Measurements from ENCODE around the gene GHRH.

GHRH gene

GRCh38 chr20:37237656-37238055 is 24.0 kb downstream of the GHRH start:
- no peak for DNase-seq (ENCODE audit: low read depth)

GRCh38 chr20:37236462-37236861 is 25.2 kb downstream of the GHRH start:
- DNase-seq (ENCODE audit: low read depth): no peak

GRCh38 chr20:37235065-37235464 is 26.5 kb downstream of the GHRH start:
- DNase-seq (ENCODE audit: low read depth): no peak

GRCh38 chr20:37234254-37234581 is 27.4 kb downstream of the GHRH start:
- no peak for DNase-seq (ENCODE audit: low read depth)

- DNase-seq (ENCODE audit: low read depth): no peak
These were observed 27.9 kb downstream of the GHRH start for GRCh38 chr20:37233548-37234253.

- no peak for DNase-seq (ENCODE audit: low read depth)
These were observed 29.5 kb downstream of the GHRH start for GRCh38 chr20:37231947-37232630.

- no peak for DNase-seq (ENCODE audit: low read depth)
These were observed 31.4 kb downstream of the GHRH start for GRCh38 chr20:37230200-37230599.

GRCh38 chr20:37229357-37229756 is 32.3 kb downstream of the GHRH start:
- no peak for DNase-seq (ENCODE audit: low read depth)

GRCh38 chr20:37228656-37229055 is 33.0 kb downstream of the GHRH start:
- no peak for DNase-seq (ENCODE audit: low read depth)

GRCh38 chr20:37228082-37228481 is 33.5 kb downstream of the GHRH start:
- DNase-seq (ENCODE audit: low read depth): no peak

GRCh38 chr20:37226889-37227288 is 34.7 kb downstream of the GHRH start:
- no peak for DNase-seq (ENCODE audit: low read depth)

GRCh38 chr20:37225146-37225545 is 36.5 kb downstream of the GHRH start:
- no peak for DNase-seq (ENCODE audit: low read depth)

GRCh38 chr20:37223053-37223452 is 38.6 kb downstream of the GHRH start:
- DNase-seq (ENCODE audit: low read depth): no peak

- DNase-seq (ENCODE audit: low read depth): no peak
These were observed 39.5 kb downstream of the GHRH start for GRCh38 chr20:37222086-37222485.

- no peak for DNase-seq (ENCODE audit: low read depth)
These were observed 40.9 kb downstream of the GHRH start for GRCh38 chr20:37220731-37221130.

- no peak for DNase-seq (ENCODE audit: low read depth)
These were observed 41.6 kb downstream of the GHRH start for GRCh38 chr20:37219751-37220668.

- DNase-seq (ENCODE audit: low read depth): no peak
These were observed 42.6 kb downstream of the GHRH start for GRCh38 chr20:37218976-37219375.

GRCh38 chr20:37218441-37218840 is 43.2 kb downstream of the GHRH start:
- no peak for DNase-seq (ENCODE audit: low read depth)

- DNase-seq (ENCODE audit: low read depth): no peak
These were observed 51.8 kb downstream of the GHRH start for GRCh38 chr20:37209661-37210314.

GRCh38 chr20:37209193-37209592 is 52.4 kb downstream of the GHRH start:
- DNase-seq (ENCODE audit: low read depth): no peak

- no peak for DNase-seq (ENCODE audit: low read depth)
These were observed 54.4 kb downstream of the GHRH start for GRCh38 chr20:37207171-37207570.

GRCh38 chr20:37205794-37206193 is 55.8 kb downstream of the GHRH start:
- no peak for DNase-seq (ENCODE audit: low read depth)

All from HS-27A (cell line).